Dermis microvascular lymphatic vessel endothelial cell (primary cell): ENCODE data around the gene PPIL1. TPM values are rescaled to one million over a fixed set of nuclear protein-coding genes. Genes with fewer than 3 reads are reported as not detected.

ENCODE experiments used
- DNase-seq, 2 donors: peaks; one replicate each; pipeline versions ENCODE4 v3.0.0 to v3.0.0-alpha.2; 2010; ENCODE audit warnings: low read depth in 2 of 2
- total RNA-seq: library from RNA; depleted of rRNA; stranded (reverse); fragments of >200 nt; gene quantifications from 2 replicates; pipeline ENCODE4 v1.2.1, GENCODE V29; 2014

Gene PPIL1
- total RNA-seq, 1 donor from 2014 or later: 22.2 TPM

DNA sequence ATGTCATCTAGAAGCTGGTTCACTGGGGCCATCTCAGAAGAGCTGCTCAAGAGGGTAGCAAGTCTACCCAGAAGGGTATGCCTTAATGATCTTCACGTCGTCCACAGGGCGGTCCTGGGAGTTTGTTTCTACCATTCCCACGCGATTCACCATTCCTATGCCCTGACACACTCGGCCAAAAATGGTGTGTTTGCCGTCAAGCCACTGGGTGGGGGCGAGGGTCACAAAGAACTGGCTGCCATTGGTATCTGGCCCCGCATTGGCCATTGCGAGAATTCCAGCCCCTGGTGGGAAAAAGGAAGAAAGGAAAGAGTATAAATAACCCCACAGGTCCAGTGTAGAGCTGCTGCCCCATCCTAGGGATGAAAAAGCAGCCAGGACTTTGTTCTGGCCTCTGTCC is 18.9 kb downstream of the PPIL1 start:
- DNase-seq: no peak

DNA sequence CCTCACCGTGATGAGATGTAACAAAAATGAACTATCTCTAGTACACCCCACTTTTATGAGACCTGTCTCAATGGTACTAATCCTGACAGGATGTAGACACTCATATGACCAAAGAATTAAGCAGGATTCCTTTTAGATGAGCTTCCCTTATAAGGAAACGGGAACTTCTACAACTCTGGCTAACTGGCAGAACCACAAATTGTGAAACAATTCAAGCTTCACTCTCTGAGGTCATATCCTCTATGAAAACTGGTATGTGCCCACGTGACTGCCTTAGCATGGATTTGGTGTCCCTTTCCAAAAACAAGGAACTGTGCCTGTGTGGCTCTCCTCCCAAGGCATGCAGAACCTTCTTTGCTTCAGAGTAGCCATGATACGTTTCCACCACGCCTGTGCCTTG is 21.3 kb downstream of the PPIL1 start:
- peak; percentile 27 to 38 for DNase-seq

DNA sequence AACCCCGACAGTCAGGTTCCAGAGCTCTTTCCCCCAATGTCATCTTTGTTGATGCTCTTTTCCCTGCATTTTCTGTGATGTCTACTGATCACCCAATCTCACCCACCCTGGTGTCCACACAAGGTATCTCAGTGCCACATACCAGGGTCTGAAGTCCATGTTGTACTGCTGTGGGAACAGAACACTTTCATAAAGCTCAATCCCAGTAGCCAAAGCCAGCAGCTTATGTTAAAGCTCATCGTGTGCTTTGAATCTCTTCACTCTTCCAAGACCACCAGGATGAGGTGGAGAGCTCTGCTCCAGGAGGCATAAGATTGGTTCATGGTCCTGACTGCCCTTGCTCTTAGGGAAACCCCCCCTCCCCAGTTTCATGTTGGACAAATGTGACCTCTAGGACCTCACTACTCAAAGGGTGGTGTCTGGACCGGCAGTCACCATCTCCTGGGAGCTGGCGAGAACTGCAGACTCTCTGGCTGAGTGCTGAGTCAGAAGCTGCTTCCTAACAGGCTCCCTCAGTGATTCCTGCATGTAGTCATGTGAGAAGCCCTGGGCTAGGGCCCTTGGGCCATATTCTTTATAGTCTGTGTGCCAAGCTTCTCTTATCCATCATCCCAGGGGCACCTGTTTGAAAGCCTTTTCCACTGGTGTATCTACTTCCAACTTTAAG is 22.0 kb downstream of the PPIL1 start:
- peak in 1 of 2 donors; percentile 74 for DNase-seq

DNA sequence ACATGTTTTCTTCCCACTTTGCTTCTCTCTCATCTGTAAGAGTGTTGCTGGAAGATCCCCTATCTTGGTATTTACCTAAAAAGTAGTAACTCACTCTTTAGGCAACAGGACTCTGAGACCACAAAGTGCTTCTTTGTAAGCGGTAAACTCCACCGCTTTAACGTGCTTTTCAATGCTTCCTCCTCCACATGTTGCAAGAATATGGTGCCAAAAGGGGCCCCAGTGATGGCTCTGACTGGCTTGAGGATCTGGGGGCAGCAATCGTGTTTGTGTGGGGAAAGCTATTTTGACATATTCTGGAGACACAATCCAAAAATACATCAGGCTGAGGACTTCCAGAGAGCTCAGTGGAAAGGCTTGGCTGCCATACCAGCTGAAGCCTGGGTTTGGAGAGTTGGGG is 23.0 kb downstream of the PPIL1 start:
- DNase-seq: no peak

DNA sequence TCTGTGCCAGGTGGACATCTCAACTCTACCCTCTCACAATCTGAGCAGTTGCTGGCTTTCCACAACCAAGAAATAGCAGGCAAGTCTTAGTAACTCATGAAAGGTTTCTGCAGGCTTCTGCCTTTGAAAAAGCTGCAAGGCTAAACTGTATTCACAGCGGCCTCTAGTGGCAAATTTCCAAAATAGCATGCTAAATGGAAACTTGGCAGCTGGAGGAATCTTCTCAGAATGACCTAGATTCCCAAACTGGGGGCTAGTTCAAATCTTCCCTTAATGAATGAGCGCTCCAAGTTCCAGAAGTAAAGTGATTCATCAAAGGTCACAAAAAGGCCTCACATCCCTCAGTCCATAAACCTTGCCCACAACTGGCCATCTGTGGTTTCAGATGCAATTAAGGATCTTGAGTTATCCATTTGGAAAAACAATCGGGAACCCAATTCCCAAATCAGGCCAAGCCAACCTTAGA is 23.4 kb downstream of the PPIL1 start:
- peak; percentile 52 to 74 for DNase-seq

DNA sequence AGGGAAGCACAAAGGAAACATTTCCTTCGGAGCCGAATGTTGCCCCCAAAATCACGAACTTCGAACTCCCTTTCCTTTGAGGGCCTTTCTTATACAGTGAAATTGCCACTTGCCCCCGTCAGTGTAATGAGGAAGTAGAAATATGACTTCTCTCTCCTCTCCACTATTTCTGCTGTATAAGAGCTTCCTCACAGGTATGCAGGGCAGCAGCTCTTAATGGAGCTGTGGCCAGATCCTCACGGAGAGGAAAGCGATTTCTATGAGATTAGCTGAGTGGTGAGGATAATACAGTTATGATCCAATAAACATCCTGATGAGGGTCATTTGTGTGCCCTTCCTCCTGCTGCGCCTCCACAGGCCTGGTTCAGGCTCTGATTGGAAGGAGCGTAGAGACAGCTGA is 24.6 kb downstream of the PPIL1 start:
- no peak for DNase-seq

DNA sequence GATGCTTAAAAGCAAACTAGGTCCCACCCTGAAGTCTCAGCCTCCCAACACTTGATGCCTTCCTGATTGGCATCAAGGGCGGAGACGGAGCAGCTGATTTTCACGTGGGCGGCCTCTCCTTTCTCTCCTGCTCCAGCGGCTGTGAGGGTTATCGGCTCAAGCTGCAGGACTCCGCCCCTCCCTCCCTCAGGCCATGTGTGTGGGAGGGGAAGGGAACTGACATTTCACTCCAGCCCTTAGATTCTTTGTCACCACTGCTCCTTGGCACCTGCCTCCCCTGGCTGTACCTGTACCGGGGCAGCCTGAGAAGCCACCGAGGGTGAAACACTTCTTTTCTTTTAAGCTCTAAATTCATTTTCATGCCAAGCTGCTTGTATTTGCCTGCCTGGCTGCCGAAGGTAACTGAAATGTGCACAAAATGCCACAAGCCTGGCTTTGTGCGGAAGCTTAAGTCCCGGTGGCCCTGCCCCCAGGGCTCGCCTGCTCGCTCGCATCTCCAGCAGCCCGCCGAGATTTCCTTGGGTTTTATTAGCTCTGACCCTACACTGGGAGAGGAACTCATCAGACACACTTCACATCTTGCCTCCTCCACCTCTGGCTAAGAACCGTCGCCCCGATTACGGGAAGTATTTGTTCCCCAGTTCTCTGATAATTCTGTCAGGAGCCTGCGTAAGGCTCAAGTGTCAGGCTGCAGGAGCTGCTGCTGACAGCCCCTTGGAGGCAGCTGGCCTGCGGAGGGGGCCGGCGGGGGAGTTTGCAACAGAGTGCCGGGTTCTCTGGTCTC is 25.8 kb downstream of the PPIL1 start:
- DNase-seq: no peak

DNA sequence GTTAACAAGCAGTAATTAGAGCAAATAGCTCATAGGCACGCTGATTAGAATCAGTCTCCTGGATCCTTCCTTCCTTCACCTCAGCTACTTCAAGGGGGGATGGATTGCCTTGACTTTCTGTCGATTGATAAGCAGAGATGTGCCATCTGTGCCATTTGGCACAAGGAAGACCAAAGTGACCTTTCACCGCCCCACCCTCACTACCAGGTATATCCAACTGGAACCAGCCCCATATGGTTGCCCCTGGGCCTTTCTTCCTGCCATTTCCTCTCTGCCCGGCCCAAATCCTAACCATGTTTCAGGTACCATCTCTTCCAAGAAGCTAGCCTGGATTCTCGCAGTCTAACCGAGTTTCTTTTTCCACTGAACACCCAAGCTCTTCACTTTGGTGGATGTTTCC is 26.6 kb downstream of the PPIL1 start:
- DNase-seq: no peak

DNA sequence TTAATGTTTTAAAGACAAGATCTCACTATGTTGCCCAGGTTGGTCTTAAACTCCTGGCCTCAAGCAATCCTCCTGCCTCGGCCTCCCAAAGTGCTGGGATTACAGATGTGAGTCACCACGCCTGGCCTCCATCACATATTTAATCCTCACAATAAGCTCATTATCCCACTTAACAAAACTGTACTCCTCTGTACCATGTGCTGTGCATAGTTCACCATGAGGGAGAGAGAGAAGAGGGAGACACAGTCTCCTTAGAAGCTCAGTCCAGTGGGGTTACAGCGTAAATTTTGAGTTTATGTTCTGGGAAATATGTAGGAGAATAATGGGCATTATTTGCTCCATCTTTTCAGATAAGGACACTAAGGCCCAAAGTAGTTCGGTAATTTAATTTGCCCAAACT is 27.5 kb downstream of the PPIL1 start:
- DNase-seq: no peak

DNA sequence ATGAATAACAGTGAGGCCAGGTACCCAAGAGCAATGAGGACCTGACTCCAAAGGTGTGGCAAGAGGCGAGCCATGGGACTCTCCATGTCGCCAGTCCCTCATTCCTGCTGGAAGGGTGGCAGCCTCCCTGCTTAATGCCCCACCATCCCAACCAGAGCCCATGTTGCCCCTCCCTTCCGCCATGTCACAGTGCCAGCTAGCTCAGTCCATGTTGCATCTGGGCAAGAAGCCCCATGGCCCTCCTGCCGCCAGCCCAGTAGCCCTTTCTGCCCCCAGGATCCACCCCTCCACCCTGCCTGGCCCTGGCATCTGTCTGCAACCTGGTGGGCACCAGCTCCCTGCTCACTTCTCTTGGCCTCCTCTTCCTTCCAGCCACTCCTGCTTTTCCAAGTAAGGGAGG is 29.4 kb downstream of the PPIL1 start:
- DNase-seq: no peak

DNA sequence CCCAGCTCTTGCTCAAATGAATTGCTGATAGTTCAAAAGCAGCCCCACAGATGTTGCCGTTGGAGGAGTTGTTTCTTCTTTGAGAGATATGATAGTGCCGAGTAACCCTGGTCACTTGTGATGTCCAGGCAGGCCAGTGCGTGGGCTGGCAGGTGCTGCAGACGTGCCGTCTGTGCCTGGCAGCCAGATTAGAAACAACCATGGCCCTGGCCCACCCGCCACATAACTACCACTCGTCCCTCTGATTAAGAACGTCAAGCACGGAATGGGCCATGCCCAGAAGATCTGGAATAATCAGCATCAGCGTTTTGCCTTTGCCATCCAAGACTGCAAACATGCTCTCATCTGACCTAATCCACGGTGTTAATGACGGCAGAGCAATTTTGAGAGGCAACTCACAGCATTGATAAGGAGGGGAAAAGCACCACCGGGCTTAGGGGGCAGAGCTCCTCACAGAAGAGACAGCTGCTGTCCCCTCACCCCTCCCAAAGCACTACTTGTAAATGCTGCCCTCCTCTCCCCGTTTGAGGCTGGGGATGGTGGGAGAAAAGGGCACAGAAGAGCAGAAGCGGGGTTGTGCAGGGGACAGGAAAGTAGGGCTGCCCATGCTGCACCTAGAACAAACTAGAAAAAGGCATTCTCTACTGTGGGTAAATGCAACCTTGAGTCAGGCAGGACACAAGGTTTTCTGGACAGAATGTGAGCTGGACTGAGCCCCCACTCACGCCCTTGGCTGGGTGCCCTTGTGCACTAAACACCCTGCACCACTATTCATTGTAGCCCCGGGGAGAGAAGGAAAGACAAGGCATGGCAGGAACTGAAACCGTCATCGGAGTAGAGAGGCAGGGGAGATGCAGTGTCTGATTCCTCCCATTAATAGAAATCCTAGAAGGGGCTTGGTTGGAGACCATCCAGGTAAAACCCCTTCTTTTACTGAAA is 30.1 kb downstream of the PPIL1 start:
- DNase-seq: no peak

DNA sequence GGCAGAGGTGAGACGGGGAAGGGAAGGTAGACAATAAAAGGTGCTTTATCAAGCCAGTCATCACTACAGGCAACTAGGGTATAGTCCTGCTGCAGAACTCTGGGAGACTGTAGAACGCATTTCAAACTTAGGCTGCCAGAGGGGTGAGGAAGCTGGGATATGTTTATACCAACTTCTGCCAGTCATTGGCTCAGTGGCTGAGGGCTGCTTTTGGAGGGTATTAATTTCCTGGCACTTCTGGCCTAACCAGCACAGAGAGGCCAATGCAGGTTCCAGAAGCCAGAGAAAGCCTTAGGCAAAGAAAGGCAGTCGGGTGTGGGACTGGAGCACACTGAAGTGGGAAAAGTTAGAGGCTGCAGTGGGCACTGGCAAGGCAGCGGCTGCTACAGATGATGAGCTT is 31.4 kb downstream of the PPIL1 start:
- no peak for DNase-seq

DNA sequence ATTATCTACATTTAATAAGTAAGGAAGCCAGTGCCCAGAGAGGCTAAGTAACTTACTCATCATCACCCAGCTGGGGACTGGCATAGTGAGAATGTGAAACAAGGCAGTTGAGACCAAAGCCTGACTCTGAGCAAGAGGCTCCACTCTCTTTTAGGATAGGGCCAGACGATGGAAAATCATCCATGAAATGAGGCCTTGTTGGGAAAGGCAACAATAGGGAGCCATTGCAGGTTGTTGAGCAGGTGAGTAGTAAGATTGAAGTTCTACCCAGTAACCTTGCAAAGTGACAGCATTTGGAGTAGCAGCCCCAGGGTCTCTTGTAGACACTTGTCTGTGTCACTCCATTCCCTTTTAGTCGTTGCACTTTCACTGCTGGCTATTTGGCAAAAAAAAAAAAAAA is 32.8 kb downstream of the PPIL1 start:
- no peak for DNase-seq

DNA sequence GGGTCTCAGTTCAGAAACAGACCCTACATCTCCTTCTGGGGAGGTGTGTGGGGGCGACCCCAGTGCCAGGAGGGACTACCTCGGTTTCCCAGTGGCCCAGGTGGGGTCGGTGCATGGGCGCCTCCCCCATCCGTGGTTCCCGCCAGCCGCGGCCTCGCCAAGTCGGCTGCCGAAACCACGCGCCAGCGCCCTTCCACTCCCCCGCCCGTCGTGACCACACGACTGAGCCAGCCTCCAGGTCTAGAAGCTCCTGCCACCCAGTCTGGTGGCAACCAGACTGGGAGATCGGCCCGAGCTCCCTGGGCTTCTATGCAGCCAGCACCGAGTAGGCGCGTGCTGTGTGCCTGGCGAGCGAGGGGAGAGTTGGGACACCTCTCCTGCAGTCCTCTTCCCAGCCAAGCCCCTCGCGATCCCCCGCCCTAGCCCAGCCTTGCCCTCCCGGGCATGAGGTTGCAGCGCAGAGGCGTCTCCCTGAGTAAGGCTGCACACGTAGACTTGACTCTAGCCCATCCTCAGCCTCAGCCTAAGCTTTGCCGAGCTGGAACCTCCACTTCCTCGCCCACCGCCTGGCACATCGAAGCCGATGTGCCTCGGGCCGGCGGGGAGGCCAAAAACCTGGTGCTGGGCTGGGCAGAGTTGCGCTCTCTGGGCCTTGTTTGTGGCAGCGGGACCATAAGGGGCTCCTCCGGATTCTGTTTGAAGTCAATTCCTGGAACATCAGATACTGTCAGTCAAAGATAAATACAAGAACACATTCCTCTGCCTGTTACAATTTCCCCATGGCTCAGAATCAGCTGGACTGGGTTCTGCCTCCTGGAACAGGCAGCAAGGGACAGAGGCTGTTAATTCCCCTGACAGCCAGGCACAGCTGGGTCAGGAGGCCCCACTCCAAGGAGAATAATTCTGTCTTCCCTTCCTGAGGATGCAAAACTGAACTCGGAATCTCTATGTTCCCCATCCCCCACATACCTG is 33.9 kb downstream of the PPIL1 start:
- no peak for DNase-seq

DNA sequence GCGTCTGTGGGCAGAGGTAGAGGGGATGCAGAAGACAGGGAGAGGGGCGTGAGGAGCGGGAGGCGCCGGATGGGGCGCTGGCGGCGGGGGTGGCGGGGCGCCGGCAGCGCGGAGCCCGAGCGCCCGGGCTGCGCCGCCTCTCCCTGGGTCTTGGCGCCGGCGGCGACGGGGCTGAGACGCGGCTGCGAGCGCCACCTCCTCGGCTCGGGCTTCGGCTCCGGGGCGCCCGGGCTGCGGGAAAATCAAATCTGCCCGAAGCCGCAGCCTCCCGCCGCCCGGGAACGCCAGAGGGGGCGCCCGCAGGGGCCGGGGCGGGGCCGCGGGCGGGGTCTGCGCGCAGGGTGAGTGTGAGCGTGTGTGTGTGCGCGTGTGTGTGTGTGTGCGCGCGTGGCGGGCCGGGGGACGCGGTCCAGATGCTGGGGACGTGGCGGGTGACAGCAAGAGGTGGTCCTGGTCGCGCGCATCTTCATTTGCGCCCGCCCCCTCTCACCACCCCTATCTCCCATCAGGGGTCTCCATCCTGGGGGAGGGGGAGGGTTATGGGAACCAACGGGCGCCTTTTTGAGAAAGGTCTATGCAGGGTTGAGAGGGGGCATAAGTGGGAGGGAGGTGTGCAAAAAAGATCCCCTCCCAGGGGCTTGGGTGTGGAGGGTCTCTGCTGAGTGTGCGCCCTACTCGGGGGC is 34.7 kb downstream of the PPIL1 start:
- peak in 1 of 2 donors; percentile 66 for DNase-seq

DNA sequence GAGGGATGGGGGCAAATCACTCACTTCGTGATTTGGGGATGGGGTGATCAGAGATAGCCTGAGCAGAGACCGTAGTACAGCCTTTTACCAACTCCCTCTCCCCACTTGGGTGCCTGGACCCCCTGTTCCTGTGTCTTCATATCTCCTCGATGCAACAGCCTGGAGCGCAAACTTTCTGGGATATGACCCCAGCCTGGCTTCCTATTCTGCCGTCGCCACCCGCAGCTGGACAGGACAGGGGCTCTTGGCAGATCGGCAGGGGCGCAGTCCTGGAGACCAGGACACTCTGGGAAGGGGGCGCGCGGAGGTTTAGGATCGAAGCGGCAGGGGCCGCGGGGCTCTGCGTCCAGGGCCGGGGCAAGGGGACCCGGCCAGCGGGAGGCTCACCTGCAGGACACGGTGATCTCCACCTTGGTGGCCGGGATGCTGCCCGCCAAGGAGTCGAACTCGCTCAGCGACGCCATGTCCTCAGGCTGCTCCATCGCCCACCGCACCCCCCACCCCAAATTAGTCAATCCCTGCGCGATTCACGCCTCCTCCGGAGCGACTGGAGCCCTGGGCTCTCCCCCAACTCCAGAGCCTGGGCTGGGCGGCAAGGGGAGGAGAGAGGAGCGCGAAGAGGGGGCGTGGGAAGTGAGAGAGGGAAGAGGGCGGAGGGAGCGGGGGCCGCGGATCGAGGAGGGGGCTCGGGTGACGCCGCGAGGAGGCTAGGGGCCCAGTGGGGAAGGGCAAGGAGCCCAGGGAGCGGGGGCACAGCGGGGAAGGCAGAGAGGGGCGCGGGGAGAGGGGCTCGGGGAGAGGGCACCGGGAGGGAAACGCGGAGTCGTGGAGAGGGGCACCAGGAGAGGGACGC is 35.5 kb downstream of the PPIL1 start, which contains the start of gene CPNE5:
CPNE5 (minus strand) TSS at position 549 of the 853 bp plus-strand sequence; CDS start at position 482, 67 bp downstream.
- DNase-seq: peak in 1 of 2 donors; percentile 51

DNA sequence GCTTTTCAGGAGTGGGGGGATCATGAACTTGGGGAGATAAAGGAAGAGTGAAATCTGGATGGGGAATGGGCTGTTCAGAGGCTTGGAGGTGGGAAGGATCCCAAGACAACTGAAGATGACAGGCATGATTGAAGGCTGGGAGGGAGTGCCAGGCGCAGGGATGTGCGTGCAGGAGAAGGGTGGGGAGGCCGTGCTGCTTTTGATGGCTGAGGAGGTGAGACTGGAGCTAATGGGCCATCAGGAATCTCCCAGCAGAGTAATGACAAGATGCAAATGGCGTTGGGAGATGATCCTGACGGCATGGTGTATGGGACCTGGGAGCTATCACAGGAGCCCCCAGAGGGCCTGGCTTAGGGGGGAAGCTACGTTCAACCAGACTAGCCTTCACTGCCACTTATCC is 36.9 kb downstream of the PPIL1 start:
- DNase-seq: no peak

DNA sequence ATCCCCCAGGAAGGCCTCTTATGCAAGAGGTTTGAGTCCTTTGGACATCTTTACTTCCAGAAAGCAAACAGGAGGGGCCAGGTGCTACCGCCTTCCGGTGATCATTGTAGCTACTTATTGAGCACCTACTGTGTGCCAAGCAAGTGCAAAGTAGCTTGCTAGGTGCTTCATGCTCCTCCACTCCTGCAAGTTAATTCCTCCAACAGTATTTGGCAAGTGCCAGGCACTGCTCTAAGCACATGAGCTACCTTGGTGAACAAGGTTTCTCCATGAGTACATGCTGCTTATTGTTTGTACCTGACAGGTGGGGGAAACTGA is 37.6 kb downstream of the PPIL1 start:
- DNase-seq: no peak
